NT2/D1 (cell line): ENCODE measurements around the gene RIPOR2.

Source experiments
- SUZ12 ChIP-seq: IDR thresholded peaks from 2 replicates; pipeline ENCODE4 v1.6.1; 2011; ENCODE audit not compliant: insufficient read length, insufficient read depth; ENCODE audit errors: extremely low read depth
- YY1 ChIP-seq: IDR thresholded peaks from 2 replicates; pipeline ENCODE4 v1.6.1; 2011; ENCODE audit not compliant: insufficient read length, insufficient read depth
- ZNF274 ChIP-seq: IDR thresholded peaks from 2 replicates; pipeline ENCODE4 v1.6.1; 2011; ENCODE audit warnings: mild to moderate bottlenecking, low read depth, low read length

DNA sequence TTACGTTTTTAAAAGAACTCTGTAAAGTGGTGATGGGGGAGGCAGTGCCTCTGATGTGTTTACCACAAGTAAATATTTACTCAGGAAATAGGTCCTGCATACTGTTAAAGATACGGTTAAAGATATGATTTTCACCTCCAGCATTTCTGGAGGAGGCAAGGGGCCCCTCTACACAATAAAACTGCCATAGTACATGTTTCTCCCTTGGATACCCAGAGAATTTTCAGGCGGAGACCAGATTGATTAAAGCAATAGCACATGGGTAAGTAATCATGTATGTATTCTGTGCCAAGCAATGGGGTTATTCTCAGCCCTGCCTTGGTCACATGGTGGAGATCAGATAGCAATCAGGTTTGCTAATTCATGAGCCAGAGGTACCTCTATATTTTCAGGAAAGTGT, 9.6 kb downstream of the RIPOR2 start:
- TF ChIP-seq SUZ12, result no peak
- TF ChIP-seq YY1, result no peak
- no peak for TF ChIP-seq ZNF274
